GM21576 (cell line): ENCODE results near the gene SLC39A10.
"Not testable (repeated sequence)": the region's sequence is repeated elsewhere in the genome, so short reads cannot be mapped to it uniquely, and the experiment has no call there.

Experiments used
- ATAC-seq: cut with Tn5 transposase; IDR thresholded peaks from one replicate; pipeline ENCODE4 v1.9.1; 2021; ENCODE audit warnings: mild to moderate bottlenecking, moderate library complexity; ENCODE audit not compliant: unreplicated experiment

The SLC39A10 gene

DNA sequence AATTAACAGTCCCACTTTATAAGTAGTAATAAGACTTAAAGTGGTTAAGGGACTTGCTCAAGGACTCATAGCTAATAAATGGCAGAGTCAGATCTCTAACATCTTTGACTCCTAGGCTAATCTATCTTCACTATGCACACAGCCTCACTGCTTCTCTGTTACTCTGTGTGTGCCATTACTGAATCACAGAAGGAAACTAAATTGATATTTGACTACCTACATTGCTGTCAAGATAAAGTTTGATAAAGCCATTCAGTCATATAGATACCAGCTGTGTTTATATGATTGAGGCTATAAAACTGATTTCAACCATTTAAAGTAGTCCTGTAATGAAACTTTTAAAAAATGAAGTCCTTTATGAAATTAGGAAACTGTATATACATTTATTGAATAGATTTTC, 10.9 kb downstream of the SLC39A10 start:
- ATAC-seq: no peak

DNA sequence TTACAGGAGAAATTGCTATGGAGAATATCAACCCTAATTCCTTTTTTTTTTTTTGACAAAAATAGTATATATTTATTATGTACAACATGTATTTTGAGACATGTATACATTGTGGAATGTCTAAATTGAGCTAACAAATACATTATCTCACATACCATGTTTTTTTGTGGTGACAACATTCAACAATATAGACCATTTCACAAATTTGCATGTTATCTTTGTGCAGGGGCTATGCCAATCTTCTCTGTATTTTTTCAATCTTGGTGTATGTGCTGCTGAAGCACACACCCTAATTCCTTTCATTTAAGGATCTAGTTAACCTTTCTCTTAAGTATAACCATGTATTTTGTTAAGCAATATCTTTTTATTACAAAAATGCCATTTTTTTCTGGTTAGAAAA, 13.2 kb downstream of the SLC39A10 start:
- ATAC-seq: no peak

DNA sequence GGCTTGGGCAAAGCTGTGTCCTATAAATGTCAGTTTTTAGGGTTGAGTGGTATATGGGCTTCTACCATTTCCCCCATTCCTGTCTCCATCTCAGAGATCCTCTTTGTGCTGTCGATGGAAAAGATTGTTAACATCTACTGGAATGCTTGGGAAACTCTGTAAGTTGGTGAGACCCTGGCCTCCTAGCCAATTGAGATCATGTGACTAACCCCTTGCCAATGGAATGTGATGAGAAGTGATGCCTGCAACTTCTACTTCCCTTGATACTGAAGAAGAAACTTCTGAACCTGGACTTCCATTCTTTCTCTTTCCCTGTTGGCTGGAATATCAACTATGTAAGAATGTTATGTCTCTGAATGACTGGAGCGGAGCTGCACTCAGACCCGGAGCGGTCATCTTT, 14.5 kb downstream of the SLC39A10 start:
- no peak for ATAC-seq

DNA sequence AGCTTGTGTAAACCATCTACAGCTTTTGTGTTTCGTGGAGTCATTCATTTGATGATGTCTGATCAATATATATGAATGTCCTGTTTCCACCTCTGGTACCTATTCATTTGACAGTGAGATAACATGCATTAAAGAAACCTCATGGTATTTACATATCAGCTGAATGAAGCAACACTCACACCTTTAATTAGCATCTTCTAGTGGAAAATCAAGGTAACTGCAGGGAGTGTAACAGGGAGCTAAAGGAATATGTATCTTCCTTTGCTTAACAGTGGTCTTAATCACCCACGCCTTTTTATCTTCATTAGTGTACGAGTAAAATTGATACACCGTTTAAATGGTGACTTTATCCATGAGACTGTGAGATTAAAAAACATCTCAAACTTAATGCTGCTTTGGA, 15.6 kb downstream of the SLC39A10 start:
- no peak for ATAC-seq

DNA sequence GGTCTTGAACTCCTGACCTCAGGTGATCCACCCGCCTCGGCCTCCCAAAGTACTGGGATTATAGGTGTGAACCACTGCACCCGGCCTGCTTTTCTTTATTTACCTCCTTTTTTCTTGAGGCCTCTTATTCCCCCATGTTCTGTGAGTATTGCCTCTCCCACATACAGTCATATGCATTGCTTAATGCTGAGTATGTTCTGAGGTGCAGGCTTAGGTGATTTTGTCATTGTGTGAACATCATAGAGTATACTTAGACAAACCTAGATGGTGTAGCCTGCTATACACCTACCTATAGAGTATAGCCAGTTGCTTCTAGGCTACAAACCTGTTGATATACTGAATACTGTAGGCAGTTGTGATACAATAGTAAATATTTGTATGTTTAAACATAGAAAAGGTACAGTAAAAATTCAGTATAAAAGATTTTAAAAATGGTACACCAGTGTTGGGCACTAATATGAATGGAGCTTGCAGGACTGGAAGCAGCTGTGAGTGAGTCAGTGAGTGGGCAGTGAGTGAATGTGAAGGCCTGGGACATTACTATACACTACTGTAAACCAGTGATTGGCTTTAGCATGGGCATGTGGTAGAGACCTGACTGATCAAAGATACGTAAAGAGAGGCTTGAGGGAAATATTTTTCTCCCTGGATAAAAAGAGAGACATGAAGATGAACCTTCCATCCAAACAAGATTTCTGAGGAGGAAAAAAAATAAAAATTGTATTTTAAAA, 17.6 kb downstream of the SLC39A10 start:
- ATAC-seq: no peak

DNA sequence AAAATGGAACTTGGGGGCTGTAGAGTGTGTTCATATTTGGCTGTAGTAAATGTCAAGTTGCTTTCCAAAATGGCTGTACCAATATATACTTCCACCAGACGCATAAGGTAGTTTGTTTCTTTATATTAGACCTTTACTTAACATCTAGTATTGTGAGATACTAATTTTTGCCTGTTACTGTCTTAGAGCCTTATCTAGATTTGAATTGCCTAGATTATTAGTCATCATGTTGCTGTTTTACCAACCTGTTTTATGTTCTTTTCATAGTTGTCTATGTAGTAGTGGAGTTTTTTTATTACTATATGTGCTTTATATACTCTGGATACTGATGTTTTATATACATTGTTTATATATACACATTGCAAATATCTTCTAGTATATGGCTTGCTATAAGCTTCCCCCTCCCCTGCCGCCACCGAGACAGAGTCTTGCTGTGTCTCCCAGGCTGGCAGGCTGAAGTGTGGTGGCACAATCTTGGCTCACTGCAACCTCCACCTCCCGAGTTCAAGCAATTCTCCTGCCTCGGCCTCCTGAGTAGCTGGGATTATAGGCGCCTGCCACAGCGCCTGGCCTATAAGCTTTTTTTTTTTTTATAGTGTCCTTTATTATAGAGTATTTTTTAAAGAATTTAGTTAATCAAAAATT, 18.9 kb downstream of the SLC39A10 start:
- no peak for ATAC-seq

DNA sequence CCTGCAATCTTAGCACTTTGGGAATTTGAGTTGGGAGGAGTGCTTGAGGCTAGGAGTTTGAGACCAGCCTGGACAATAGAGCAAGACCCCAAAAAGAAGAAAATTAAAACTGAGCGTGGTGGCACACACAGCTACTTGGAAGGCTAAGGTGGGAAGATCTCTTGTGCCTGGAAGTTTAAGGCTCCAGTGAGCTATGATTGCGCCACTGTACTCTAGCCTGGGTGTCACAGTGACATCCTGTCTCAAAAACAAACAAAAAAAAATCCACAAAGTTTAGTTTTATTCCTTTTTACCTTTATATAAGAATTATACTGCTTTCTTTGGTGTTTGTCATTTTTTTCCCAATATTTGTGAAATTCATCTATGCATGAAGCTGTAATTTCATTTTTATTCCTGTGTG, 20.3 kb downstream of the SLC39A10 start:
- ATAC-seq: no peak

DNA sequence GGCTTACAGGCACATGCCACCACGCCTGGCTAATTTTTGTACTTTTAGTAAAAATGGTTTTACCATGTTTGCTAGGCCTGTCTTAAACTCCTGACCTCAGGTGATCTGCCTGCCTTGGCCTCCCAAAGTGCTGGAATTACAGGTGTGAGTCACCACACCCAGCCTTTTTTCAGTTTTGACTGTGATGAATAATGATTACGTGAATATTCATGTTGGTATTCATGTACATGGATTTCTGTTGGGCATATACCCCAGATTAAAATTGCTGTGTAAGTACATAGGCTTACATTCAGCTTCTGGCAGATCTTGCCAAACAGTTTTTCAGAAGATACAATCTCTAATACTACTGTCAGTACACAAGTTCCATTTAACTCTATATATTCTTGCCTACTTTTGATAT, 20.9 kb downstream of the SLC39A10 start:
- no peak for ATAC-seq

DNA sequence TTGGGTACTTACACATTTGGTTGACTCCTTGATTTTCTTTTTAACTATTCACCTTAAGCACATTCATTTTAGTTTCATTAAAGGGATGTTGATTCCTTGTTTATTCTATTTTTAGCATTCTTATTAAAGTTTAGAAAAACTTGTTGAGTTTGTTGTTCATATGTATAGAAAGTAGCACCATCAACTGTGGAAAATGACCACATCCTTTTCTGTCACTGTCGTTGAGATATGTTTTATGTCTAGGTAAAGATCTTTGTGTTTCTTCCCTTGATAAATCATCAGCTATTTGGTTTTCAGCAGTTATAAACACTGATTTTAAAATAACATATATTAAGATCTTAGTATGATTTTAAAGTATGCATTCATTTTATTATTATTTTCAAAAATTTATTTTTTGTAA, 25.1 kb downstream of the SLC39A10 start:
- ATAC-seq: no peak

DNA sequence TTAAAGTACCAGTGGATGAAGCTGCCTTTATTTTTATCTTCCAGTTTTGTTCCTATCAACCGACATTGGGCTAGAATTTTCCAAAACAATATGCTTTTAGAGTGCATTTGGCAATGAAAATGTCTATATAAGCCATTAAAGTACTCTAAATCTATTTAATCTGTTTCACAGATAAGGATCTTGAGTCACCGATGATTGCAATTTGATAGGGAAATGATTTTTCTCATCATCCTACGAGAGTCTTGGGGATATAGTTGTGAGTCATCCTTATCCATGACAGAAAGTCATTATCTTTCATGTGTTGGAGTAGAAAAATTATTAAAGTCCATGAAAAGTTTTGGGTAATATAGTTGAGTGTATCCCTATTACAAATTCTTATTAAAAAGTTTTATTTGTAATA, 26.1 kb downstream of the SLC39A10 start:
- ATAC-seq: no peak

DNA sequence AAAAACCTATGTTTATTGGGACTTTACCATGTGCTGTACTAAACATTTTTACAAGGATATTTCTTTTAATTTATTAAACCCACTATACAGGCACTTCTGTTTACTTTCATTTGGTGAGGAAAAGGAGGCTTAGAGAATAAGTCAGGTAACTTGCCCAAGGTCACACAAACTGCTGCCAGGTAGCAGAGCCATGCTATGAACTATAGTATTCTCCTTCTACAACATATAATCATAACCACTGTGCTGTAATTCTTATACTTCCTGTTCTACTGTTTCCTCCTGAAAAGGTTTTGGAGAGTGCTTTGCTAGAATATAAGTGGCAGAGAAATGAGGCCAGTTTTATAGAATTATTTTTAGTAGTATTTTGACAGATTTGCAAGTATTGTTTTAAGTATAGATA, 29.5 kb downstream of the SLC39A10 start:
- ATAC-seq: no peak

DNA sequence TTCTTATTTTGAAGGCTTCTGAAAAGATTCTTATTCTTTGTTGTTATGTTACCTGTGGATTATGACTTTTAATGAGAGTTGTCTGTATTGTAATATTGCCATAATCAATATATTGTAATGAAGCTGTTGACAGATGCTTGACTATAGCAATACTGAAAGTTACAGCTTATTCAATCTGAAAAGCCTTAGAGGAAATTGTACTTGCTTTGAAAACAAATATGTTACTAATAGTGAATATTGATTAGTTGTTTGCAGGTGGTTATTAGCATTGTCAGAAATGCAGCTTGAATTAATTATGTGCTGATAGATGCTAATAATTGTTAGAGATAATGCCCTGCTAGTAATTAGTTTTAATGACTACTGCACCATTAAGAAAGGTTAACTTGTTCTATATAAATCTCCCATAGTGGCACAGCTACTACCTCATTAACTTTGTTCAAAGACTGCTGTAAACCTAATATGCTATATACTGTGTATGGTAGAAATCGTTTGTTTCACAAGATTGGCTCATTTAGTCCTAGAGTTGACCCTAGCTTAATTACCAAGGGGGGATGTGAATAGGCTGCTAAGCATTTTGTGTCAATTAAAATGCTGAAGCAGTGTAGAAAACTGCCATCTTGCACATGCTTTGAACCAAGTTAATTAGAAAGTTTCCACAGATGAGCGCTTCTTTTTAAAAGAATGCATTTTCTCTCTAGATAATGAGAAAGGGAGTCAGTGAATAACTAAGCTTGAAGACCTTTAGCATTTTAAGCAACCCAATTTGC, 30.5 kb downstream of the SLC39A10 start:
- no peak for ATAC-seq

DNA sequence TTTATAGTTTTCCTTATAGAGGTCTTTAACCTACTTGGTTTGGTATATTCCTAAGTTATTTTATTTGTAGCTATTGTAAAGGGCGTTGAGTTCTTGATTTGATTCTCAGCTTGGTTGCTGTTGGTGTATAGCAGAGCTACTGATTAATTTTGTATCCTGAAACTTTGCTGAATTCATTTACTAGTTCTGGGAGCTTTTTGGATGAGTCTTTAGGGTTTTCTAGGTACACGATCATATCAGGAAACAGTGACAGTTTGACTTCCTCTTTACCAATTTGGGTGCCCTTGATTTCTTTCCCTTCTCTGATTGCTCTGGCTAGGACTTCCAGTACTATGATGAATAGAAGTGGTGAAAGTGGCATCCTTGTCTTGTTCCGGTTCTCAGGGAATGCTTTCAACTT, 35.5 kb downstream of the SLC39A10 start:
- not testable (repeated sequence) for ATAC-seq

DNA sequence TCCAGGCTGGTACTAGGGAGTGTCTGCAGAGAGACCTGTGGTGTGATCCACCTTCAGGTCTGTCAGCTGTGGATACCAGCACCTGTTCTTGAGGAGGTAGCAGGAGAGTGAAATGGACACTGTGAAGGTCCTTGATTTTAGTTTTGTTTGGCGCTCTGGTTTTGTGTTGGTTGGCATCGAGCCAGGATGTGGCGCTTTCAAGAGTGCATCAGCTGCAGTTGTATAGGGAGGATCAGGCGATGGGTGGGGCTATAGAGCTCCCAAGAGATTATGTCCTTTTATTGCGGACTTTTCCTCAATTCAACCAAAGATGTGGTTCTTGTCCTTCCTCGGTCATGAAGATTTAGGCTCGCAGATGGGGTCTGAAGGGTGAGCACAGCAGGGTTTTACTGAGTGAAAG, 37.5 kb downstream of the SLC39A10 start:
- ATAC-seq: no peak

DNA sequence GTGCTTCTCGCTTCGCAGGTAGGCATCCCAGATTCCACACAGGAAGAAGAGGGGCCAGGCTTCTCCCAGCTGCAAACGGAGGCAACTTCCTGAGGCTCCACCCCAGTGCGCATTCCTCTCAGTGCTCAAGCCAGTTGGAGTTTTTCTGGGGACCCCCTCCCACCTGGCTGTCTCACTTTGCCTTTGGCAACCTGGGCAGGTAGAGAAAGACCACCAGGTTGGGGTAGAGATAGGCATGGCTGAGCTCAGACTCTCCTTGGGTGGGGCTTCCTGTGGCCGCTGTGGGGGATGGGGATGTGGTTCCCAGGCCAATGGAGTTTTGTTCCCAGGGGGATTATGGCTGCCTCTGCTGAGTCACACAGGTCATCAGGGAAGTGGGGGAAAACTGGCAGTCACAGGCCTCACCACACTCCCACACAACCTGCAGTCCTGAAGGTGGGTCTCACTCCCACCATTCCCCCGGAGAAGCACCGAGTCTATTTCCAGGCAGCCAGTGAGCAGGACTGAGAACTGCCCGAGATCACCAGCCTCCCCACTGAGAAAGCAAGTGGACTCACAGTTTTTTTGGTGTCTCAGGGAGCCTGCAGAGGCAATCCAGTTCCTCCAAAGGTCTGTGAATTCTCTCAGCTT, 38.1 kb downstream of the SLC39A10 start:
- ATAC-seq: no peak

DNA sequence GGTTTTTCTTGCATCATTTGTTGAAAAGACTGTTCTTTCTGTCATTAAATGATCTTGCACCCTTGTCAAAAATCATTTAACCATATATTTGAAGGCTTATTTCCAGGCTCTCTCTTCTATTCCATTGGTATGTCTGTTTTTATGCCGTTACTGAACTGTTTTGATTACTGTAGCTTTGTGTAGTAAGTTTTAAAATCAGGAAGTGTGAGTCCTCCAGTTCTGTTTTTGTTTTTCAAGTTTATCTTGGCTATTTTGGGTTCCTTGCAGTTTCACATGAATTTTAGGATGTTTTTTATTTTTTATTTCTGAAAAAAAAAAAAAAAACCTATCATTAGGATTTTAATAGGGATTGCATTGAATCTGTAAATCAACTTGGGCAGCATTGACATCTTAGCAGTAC, 39.0 kb downstream of the SLC39A10 start:
- no peak for ATAC-seq

DNA sequence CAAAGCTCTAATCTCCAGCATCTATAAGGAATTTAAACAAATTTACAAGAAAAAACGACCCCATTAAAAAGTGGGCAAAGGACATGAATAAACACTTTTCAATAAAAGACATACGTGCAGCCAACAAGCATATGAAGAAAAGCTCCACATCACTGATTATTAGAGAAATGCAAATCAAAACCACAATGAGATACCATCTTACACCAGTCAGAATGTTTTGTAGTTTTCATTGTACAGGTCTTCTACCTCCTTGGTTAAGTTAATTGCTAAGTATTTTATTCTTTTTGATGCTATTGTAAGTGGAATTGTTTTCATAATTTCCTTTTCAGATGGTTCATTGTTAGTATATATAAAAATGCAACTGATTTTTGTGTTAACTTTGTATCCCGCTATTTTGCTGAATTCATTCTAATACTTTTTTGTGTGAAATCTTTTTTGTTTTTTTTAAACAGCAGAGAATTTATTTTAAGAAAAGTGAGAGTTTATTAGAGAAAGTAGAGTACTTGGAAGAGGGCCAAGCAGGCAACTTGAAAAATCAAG, 40.7 kb downstream of the SLC39A10 start:
- no peak for ATAC-seq

DNA sequence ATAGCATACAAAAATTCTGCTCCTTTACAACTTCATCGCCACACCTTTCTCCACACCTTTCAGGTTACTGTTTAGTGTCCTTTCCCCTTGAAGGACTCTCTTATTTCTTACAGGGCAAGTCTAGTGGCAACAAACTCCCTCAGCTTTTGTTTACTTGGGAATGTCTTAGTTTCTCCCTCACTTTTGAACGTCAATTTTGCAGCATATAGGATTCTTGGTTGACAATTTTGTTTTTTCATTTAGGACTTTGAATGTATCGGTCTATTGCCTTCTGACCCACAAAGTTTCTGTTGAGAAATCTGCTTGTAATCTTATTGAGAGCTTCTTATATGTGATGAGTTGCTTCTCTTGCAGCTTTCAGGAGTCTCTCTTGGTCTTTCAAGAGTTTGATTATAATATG, 43.5 kb downstream of the SLC39A10 start:
- no peak for ATAC-seq

DNA sequence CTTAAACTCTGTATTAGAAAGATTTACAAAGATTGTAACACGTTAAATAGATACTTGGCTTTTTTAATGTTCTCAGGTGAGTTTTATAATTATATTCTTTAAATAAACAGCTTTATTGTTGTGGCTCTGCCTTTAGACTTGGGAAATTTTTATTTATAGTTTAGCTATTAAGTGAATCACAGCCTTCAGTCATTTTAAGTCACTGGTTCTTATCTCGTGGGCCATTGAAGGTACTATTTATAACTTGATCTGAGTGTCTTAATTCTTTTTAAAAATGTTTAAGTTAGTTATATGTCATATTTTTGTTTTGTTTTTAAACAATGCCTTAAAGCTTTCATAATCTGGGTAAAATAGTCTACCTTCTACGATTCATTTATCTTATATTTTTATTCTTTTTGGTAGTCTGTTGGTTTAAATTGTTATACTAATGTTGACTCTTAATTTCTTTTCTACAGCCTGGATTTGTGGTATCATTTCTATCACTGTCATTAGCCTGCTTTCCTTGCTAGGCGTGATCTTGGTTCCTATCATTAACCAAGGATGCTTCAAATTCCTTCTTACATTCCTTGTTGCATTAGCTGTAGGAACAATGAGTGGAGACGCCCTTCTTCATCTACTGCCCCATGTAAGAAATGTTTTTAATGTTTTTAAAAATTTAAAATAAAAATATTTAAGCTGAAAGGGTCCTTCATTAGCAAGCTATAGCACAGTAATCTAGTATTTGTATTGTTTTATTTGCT, 49.3 kb downstream of the SLC39A10 start:
- ATAC-seq: no peak

DNA sequence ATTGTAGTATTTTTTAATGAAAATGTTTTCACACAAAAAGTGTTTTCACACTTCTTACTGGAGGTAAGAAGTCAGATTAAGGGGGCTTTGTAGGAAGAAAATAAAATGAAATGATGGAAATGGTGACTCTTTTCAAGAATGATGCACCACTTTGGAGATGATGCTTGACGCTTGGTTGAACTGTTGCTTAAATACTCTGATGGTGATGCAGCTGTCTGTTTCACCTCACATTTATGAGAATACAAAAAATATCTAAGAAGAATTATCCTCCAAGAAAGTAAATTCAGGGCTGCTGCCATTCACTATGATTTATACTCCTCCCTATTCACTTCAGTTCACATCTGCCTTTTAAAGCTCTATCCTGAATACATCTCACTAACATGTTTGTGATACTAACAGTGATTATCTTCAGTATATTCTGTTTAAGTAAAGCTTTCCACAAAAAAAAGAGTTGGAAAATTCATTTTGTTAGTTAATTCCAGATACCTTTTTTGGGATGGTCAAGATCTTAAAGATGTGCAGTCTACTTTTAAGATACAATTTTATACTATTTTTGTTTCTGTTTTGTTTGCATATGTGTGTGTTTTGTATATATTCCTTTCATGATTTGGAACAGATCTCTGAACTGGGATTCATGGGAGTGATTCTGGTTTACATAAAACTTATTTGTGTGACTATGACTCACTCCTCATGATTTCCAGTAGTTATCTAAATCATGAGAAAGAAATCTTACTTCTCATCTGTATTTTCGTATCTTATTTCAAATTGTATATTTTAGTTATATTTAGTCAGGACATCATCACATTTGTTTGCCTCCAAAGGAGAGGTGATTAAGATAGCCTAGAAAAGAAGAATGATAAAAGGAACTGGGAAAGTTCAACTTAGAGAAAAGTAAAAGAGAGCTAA, 53.1 kb downstream of the SLC39A10 start:
- no peak for ATAC-seq
